Stomach (tissue), 9 donors: ENCODE measurements around the gene TOP2A. TPM values are rescaled to one million over a fixed set of nuclear protein-coding genes. Genes with fewer than 3 reads are reported as not detected.

Source experiments
- DNase-seq, 2 donors: peaks; one replicate each; pipeline versions ENCODE4 v3.0.0 to v3.0.0-alpha.2; 2013 to 2019
- H3K27ac ChIP-seq, 5 donors: fragments of 200-600 bp in 4 of 5; sonication (generic) in 4 of 5; one replicate each; pipeline ENCODE4 v1.5.1; 2013 to 2019; ENCODE audit warnings: mild to moderate bottlenecking in 1 of 5, moderate library complexity in 1 of 5
- H3K27me3 ChIP-seq, 3 donors: fragments of 200-600 bp; sonication (generic); one replicate each; pipeline ENCODE4 v1.5.1; 2017 to 2019; ENCODE audit warnings: mixed run types in 1 of 3
- H3K36me3 ChIP-seq, 4 donors: fragments of 200-600 bp; sonication (generic); 1 replicate in 3 of 4; 2 replicates in 1 of 4; pipeline ENCODE4 v1.5.1; 2016 to 2019
- H3K4me1 ChIP-seq, 4 donors: fragments of 200-600 bp; sonication (generic); one replicate each; pipeline ENCODE4 v1.5.1; 2016 to 2019
- H3K4me3 ChIP-seq, 4 donors: fragments of 200-600 bp; sonication (generic) in 3 of 4; one replicate each; pipeline ENCODE4 v1.5.1; 2016 to 2019; ENCODE audit warnings: mild to moderate bottlenecking in 1 of 4
- H3K9me3 ChIP-seq, 4 donors: fragments of 200-600 bp; sonication (generic); one replicate each; pipeline ENCODE4 v1.5.1; 2016 to 2019
- EP300 ChIP-seq: sonication (generic); formaldehyde crosslinking; IDR thresholded peaks from one replicate; pipeline ENCODE4 v1.6.1; 2017; ENCODE audit warnings: antibody characterized with exemption
- POLR2A ChIP-seq, 4 donors: fragments of 450-650 bp; IDR thresholded peaks; one replicate each; pipeline ENCODE4 v1.6.1; 2016; ENCODE audit warnings: antibody characterized with exemption in 4 of 4, control low read depth in 2 of 4, mild to moderate bottlenecking in 1 of 4, moderate library complexity in 1 of 4
- POLR2AphosphoS5 ChIP-seq, 3 donors: sonication (generic); formaldehyde crosslinking; IDR thresholded peaks; one replicate each; pipeline ENCODE4 v1.6.1; 2016; ENCODE audit warnings: antibody characterized with exemption in 3 of 3
- WGBS, 5 donors: extraction: QIAGEN DNeasy Blood & Tissue Kit in 3 of 5; methylation state at CpG; one replicate each; pipeline versions ENCODE4 v1.1.5 to v1.1.7; 2013 to 2018; 5-methylcytosine and 5-hydroxymethylcytosine counted together
- intact Hi-C: fragments of 100-400 bp; cut with DNase I; formaldehyde crosslinking; loops from one replicate; pipeline ENCODE4 v1.15.1; 2023; ENCODE audit warnings: low total_unique reads
- polyA plus RNA-seq, 3 donors: library from polyadenylated mRNA; stranded (reverse); fragments of 200-250 nt; gene quantifications; one replicate each; pipeline ENCODE4 v1.2.3, GENCODE V29; 2013
- total RNA-seq, 5 donors: library from RNA; depleted of rRNA; stranded (reverse); fragments of >200 nt; gene quantifications; one replicate each; pipeline versions ENCODE4 v1.1.0 to v1.2.3, GENCODE V29; 2014 to 2016
- TF ChIP-seq, protein P1 (sequence below), 7 experiments: fragments of 450-650 bp in 4 of 7; fragments of 200-600 bp in 3 of 7; sonication (generic) in 3 of 7; IDR thresholded peaks; one replicate each; pipeline ENCODE4 v1.5.1; 2016 to 2019; ENCODE audit warnings: antibody characterized with exemption in 7 of 7, control low read depth in 2 of 7, mild to moderate bottlenecking in 1 of 7
- donor health status: healthy with polysubstance abuse.
- donor health status: Bipolar disorder and iron deficiency.
- donor health status: healthy.

Gene TOP2A
- total and polyA plus RNA-seq, 8 donors: 1.2 to 129 (median 13.2) TPM

DNA sequence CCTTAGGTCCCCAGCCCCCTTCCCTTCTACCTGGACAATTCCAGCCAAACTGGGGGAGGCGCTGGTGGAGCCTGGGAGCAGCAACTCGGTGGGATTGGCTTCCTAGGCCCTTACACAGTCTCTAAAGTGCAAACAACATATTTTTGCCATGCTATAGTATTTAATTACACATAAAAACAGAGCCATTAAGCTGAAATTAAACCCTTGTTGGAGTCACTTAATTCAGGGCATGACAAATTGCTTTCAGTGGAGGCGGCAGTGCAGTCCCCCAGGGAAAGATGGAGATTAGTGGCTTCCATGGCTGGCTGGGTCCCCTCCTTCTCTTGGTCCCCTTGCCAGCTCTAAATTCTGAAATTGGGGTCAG lies 42.9 kb upstream of the TOP2A start:
- H3K4me3 ChIP-seq: no peak overlapping the region
- H3K27ac ChIP-seq: peak overlapping the region in 4 of 5 donors; percentile 57 to 71 (median 64)
- H3K36me3 ChIP-seq: peaks cover 10 to 28% (median 24%) of the 10 kb centered on the region in 4 donors
- H3K27me3 ChIP-seq: no peaks in the 10 kb centered on the region
- peaks cover 31 to 83% (median 65%) of the 10 kb centered on the region in 4 donors for H3K4me1 ChIP-seq
- intact Hi-C loops: no loop called here
- no peak for DNase-seq
- no peaks in the 10 kb centered on the region for H3K9me3 ChIP-seq
- TF ChIP-seq POLR2A (IDR thresholded peaks at IDR 0.05) (no peak), EP300 (no peak), POLR2AphosphoS5 (IDR thresholded peaks at IDR 0.05) (no peak)
- TF ChIP-seq, protein P1, sequence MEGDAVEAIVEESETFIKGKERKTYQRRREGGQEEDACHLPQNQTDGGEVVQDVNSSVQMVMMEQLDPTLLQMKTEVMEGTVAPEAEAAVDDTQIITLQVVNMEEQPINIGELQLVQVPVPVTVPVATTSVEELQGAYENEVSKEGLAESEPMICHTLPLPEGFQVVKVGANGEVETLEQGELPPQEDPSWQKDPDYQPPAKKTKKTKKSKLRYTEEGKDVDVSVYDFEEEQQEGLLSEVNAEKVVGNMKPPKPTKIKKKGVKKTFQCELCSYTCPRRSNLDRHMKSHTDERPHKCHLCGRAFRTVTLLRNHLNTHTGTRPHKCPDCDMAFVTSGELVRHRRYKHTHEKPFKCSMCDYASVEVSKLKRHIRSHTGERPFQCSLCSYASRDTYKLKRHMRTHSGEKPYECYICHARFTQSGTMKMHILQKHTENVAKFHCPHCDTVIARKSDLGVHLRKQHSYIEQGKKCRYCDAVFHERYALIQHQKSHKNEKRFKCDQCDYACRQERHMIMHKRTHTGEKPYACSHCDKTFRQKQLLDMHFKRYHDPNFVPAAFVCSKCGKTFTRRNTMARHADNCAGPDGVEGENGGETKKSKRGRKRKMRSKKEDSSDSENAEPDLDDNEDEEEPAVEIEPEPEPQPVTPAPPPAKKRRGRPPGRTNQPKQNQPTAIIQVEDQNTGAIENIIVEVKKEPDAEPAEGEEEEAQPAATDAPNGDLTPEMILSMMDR (IDR thresholded peaks at IDR 0.05): no peak
- 67 to 81% (median 72%) methylated on average over 3 of the region's 3 CpGs for WGBS, 5 donors

DNA sequence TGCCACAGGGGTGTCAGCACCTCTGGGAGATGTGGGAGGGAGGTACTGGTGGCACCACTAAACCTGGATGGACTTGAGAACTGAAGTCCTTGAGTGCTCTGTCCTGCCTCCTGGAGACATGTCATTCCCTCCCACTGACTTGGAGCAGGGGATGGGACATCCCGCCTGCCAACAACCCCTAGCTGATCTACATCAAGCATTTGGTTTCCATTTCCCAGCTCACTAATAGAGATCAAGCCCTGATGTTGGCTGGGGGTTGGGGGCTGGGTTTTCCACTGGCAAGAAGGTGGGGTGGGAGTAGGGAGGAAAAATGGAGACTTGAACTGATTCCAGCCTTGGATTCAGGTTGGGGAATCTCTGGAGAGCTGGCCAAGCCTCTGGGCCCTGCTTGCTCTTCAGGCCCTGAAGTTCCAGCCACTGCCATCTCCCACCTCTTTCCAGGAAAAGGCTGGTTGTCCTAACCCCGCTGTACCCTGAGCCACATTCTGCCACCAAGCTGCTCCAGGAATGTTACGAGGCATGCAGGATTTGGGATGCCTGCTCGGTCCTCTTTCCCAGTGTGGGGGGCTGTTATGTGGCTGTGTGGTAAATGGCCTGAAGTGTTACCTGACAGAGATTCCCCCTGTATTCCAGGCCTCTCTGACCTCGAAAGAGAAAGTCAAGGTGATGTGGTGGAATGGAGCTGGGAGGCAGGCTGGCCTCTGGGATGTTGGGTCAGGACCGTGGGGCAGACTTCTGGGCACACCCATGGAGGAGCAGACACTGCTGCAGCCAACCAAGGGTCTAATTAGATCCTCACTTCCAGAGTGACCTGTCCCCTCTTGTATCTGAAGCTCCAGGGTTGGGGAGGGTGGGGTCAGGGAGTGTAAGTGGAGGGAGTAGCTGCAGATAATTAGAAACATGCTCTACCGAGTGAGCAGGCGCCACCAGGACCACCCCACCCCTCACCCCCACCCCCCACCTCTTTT lies 42.2 kb upstream of the TOP2A start:
- peak overlapping the region in 4 of 5 donors; percentile 32 to 71 (median 60) for H3K27ac ChIP-seq
- peaks cover 31 to 87% (median 67%) of the 10 kb centered on the region in 4 donors for H3K4me1 ChIP-seq
- intact Hi-C loops: no loop called here

DNA sequence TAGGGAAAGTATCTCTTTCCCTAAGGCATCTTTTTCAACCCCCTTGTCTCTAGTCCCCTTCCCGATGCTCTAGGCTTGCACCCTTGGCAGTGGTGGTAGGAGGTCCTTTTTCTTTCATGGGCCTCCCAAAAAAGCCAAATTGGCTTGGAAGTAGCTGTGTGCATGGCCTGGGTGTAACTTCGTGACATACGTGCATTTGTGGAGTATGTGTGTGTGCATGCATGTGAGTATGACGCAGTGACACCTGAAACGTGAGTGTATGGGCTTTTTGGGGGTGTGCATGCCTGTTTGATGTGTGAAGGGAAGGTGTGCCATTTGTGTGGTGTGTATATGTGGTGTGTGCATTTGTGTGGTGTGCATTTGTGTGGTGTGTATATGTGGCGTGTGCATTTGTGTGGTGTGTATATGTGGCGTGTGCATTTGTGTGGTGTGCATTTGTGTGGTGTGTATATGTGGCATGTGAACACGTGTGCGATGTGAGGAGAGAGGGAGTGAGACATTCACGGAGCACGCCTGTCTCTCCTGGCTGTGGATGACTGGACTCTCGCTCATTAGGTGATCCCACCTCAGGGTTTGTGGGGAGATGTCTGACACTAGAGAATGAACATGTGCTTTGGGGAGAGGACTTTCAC lies 41.3 kb upstream of the TOP2A start:
- H3K27me3 ChIP-seq: no peaks in the 10 kb centered on the region
- intact Hi-C loops: no loop called here
- DNase-seq: no peak
- H3K9me3 ChIP-seq: no peaks in the 10 kb centered on the region
- H3K4me1 ChIP-seq: peaks cover 31 to 96% (median 70%) of the 10 kb centered on the region in 4 donors
- no peak overlapping the region for H3K4me3 ChIP-seq
- peak overlapping the region in 3 of 5 donors; percentile 57 to 79 (median 63) for H3K27ac ChIP-seq
- peaks cover 10 to 44% (median 40%) of the 10 kb centered on the region in 4 donors for H3K36me3 ChIP-seq
- peak in 1 of 3 donors; percentile 17 for TF ChIP-seq POLR2AphosphoS5 (IDR thresholded peaks at IDR 0.05)
- TF ChIP-seq POLR2A (IDR thresholded peaks at IDR 0.05): no peak
- TF ChIP-seq EP300: no peak
- TF ChIP-seq, protein P1 (IDR thresholded peaks at IDR 0.05): no peak
- 78 to 92% (median 89%) methylated on average over 12 of the region's 12 CpGs for WGBS, 5 donors

More for the DNA sequence above, 42.2 kb upstream of the TOP2A start:
- 73 to 85% (median 81%) methylated on average over 8 of the region's 8 CpGs for WGBS, 5 donors
- Histone ChIP-seq H3K9me3 (no peaks in the 10 kb centered on the region), H3K4me3 (no peak overlapping the region), H3K36me3 (peaks cover 10 to 34% (median 30%) of the 10 kb centered on the region in 4 donors), H3K27me3 (no peaks in the 10 kb centered on the region)
- peak in 1 of 2 donors; percentile 60 for DNase-seq
- TF ChIP-seq POLR2A (IDR thresholded peaks at IDR 0.05) (no peak), POLR2AphosphoS5 (IDR thresholded peaks at IDR 0.05) (no peak), EP300 (no peak)
- TF ChIP-seq, protein P1 (IDR thresholded peaks at IDR 0.05): no peak
